GM12878 (cell line): ENCODE data around the gene PRKAR1A. TPM values are rescaled to one million over a fixed set of nuclear protein-coding genes. Genes with fewer than 3 reads are reported as not detected.
A peak's percentile ranks its signal among the peaks of the same experiment; 100 is the strongest.

ENCODE experiments used
- CREM ChIP-seq: IDR thresholded peaks from 2 replicates; pipeline ENCODE4 v1.6.1; 2014; ENCODE audit warnings: antibody characterized with exemption, low read depth
- EGR1 ChIP-seq, 2 experiments: IDR thresholded peaks; 1 replicate in 1 of 2; 2 replicates in 1 of 2; pipeline ENCODE4 v1.6.1; 2011 to 2012; ENCODE audit warnings: low read depth in 2 of 2, low read length in 2 of 2, borderline replicate concordance in 1 of 2, mild to moderate bottlenecking in 1 of 2, moderate library complexity in 1 of 2
- HDAC6 ChIP-seq: fragments of 200-600 bp; sonication (generic); IDR thresholded peaks from one replicate; pipeline ENCODE4 v1.8.0; 2017; ENCODE audit warnings: antibody characterized with exemption; ENCODE audit not compliant: unreplicated experiment
- JUND ChIP-seq: IDR thresholded peaks from 2 replicates; pipeline ENCODE4 v1.6.1; 2012; ENCODE audit warnings: low read depth, mild to moderate bottlenecking, low read length, improper control_type of control experiment, moderate library complexity
- MYB ChIP-seq: fragments of 150-350 bp; IDR thresholded peaks from 2 replicates; pipeline ENCODE4 v1.6.1; 2014; ENCODE audit warnings: mild to moderate bottlenecking, low read depth, low read length, borderline replicate concordance
- RAD51 ChIP-seq: fragments of 450-650 bp; IDR thresholded peaks from 2 replicates; pipeline ENCODE4 v1.6.1; 2016; ENCODE audit warnings: moderate library complexity, mild to moderate bottlenecking, inconsistent platforms
- RELA ChIP-seq: fragments of 450-650 bp; IDR thresholded peaks from 2 replicates; pipeline ENCODE4 v1.8.0; 2014; ENCODE audit warnings: borderline replicate concordance; ENCODE audit not compliant: partially characterized antibody
- SIX5 ChIP-seq: IDR thresholded peaks from 2 replicates; pipeline ENCODE4 v1.6.1; 2011; ENCODE audit warnings: mild to moderate bottlenecking, low read depth, low read length, moderate library complexity; ENCODE audit not compliant: severe bottlenecking
- SUZ12 ChIP-seq: fragments of 200-600 bp; sonication (generic); IDR thresholded peaks from one replicate; pipeline ENCODE4 v1.6.1; 2018; ENCODE audit warnings: antibody characterized with exemption, mild to moderate bottlenecking; ENCODE audit not compliant: unreplicated experiment
- TCF3 ChIP-seq: IDR thresholded peaks from 2 replicates; pipeline ENCODE4 v1.6.1; 2012; ENCODE audit warnings: low read depth, mild to moderate bottlenecking, low read length, borderline replicate concordance; ENCODE audit not compliant: insufficient read depth
- ZNF24 ChIP-seq: fragments of 450-650 bp; IDR thresholded peaks from 2 replicates; pipeline ENCODE4 v1.6.1; 2017; ENCODE audit warnings: antibody characterized with exemption, mild to moderate bottlenecking
- ZNF622 ChIP-seq: fragments of 450-650 bp; IDR thresholded peaks from 2 replicates; pipeline ENCODE4 v1.6.1; 2017; ENCODE audit warnings: mild to moderate bottlenecking, inconsistent platforms
- polyA plus RNA-seq, 11 experiments: library from polyadenylated mRNA; depleted of rRNA in 4 of 11; unstranded in 6 of 11; stranded (reverse) in 5 of 11; fragments of >200 nt; fragmentation: Nextera tagmentation in 4 of 11; fragmentation: Illumina TruSeq in 1 of 11; extraction: Ambion mirVana in 4 of 11; extraction: Trizol in 1 of 11; gene quantifications; 1 replicate in 1 of 11; 2 replicates in 10 of 11; pipeline versions ENCODE4 v1.2.1 to v1.2.3, GENCODE V29; 2011 to 2016; ENCODE audit warnings: inconsistent platforms in 2 of 11, missing spikeins in 2 of 11, low read depth in 1 of 11
- total RNA-seq, 4 experiments: library from RNA; depleted of rRNA in 3 of 4; stranded (reverse); fragments of >200 nt in 3 of 4; fragmentation: Illumina TruSeq in 1 of 4; extraction: Trizol in 1 of 4; gene quantifications; 2 replicates each; pipeline versions ENCODE4 v1.2.1 to v1.2.3, GENCODE V29; 2013 to 2021
- TF ChIP-seq, protein P1 (sequence below): IDR thresholded peaks from 2 replicates; pipeline ENCODE4 v1.6.1; 2012; ENCODE audit warnings: mild to moderate bottlenecking, low read depth, low read length
- TF ChIP-seq, protein P2 (sequence below): fragments of 450-650 bp; conservative IDR thresholded peaks from 2 replicates; pipeline ENCODE4 v1.6.1; 2017; ENCODE audit warnings: mild to moderate bottlenecking, moderate library complexity
- TF ChIP-seq, protein P3 (sequence below): fragments of 450-650 bp; IDR thresholded peaks from 2 replicates; pipeline ENCODE4 v1.6.1; 2017; ENCODE audit warnings: low read depth, mild to moderate bottlenecking, moderate library complexity
- TF ChIP-seq, protein P4 (sequence below): IDR thresholded peaks from 2 replicates; pipeline ENCODE4 v1.6.1; 2011; ENCODE audit warnings: low read depth, low read length, improper control_type of control experiment, borderline replicate concordance
- TF ChIP-seq, protein P5 (sequence below): fragments of 150-350 bp; IDR thresholded peaks from 2 replicates; pipeline ENCODE4 v1.6.1; 2016; ENCODE audit warnings: low read depth, low read length
- TF ChIP-seq, protein P6 (sequence below): IDR thresholded peaks from 2 replicates; pipeline ENCODE4 v1.6.1; 2012; ENCODE audit warnings: low read depth, low read length, improper control_type of control experiment

The PRKAR1A gene
- total and polyA plus RNA-seq, 10 of the 15 experiments (the other 5 are each of a cell fraction or from before 2014, with no cell fraction given), result 29.1 to 200 (median 125) TPM

DNA sequence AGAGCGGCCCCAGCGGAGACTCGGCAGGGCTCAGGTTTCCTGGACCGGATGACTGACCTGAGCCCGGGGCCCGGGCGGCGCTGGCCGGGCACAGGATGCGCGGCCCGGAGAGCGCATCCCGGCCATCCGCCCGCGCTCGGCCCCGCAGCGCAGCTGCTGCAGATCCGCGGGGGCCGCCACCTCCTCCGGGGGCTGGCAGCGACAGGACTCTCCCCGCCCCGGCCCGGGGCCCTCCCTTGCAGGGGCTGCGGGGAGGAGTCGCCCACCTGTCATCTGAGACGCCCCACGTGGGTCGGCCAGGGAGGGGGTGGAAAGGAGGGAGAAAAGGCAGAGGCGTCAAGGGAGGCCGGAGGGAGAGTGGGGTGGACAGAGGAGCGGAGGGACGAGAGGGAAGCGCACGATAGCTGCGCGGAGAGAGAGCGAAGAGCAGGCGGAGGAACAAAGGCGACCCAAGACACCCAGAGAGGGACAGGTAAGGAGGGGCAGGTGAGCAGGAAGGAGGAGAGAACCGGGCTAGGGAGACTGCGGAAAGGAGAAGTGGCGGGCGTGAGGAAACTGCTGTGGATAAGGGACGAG lies 471 bp upstream of the PRKAR1A start (continued):
- TF ChIP-seq, protein P1, sequence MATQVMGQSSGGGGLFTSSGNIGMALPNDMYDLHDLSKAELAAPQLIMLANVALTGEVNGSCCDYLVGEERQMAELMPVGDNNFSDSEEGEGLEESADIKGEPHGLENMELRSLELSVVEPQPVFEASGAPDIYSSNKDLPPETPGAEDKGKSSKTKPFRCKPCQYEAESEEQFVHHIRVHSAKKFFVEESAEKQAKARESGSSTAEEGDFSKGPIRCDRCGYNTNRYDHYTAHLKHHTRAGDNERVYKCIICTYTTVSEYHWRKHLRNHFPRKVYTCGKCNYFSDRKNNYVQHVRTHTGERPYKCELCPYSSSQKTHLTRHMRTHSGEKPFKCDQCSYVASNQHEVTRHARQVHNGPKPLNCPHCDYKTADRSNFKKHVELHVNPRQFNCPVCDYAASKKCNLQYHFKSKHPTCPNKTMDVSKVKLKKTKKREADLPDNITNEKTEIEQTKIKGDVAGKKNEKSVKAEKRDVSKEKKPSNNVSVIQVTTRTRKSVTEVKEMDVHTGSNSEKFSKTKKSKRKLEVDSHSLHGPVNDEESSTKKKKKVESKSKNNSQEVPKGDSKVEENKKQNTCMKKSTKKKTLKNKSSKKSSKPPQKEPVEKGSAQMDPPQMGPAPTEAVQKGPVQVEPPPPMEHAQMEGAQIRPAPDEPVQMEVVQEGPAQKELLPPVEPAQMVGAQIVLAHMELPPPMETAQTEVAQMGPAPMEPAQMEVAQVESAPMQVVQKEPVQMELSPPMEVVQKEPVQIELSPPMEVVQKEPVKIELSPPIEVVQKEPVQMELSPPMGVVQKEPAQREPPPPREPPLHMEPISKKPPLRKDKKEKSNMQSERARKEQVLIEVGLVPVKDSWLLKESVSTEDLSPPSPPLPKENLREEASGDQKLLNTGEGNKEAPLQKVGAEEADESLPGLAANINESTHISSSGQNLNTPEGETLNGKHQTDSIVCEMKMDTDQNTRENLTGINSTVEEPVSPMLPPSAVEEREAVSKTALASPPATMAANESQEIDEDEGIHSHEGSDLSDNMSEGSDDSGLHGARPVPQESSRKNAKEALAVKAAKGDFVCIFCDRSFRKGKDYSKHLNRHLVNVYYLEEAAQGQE, result no peak
- TF ChIP-seq JUND (no peak), ZNF622 (no peak), RAD51 (peak; percentile 88), HDAC6 (no peak), MYB (no peak), TCF3 (peak; percentile 80), SIX5 (no peak), EGR1 (IDR thresholded peaks at IDR 0.05; ENCODE audit: borderline replicate concordance in 1 of 2, low read depth in 2 of 2, low read length in 2 of 2) (peak in 1 of 2 experiments; percentile 45; a peak in 1 of 3 replicates), CREM (no peak), RELA (no peak), ZNF24 (0 out of 2 replicates have a peak, but pooled peaks have one; percentile 37), SUZ12 (no peak)
- TF ChIP-seq, protein P2, sequence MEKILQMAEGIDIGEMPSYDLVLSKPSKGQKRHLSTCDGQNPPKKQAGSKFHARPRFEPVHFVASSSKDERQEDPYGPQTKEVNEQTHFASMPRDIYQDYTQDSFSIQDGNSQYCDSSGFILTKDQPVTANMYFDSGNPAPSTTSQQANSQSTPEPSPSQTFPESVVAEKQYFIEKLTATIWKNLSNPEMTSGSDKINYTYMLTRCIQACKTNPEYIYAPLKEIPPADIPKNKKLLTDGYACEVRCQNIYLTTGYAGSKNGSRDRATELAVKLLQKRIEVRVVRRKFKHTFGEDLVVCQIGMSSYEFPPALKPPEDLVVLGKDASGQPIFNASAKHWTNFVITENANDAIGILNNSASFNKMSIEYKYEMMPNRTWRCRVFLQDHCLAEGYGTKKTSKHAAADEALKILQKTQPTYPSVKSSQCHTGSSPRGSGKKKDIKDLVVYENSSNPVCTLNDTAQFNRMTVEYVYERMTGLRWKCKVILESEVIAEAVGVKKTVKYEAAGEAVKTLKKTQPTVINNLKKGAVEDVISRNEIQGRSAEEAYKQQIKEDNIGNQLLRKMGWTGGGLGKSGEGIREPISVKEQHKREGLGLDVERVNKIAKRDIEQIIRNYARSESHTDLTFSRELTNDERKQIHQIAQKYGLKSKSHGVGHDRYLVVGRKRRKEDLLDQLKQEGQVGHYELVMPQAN, result peak; percentile 87
- TF ChIP-seq, protein P3, sequence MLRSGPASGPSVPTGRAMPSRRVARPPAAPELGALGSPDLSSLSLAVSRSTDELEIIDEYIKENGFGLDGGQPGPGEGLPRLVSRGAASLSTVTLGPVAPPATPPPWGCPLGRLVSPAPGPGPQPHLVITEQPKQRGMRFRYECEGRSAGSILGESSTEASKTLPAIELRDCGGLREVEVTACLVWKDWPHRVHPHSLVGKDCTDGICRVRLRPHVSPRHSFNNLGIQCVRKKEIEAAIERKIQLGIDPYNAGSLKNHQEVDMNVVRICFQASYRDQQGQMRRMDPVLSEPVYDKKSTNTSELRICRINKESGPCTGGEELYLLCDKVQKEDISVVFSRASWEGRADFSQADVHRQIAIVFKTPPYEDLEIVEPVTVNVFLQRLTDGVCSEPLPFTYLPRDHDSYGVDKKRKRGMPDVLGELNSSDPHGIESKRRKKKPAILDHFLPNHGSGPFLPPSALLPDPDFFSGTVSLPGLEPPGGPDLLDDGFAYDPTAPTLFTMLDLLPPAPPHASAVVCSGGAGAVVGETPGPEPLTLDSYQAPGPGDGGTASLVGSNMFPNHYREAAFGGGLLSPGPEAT, result peak; percentile 89
- TF ChIP-seq, protein P4, sequence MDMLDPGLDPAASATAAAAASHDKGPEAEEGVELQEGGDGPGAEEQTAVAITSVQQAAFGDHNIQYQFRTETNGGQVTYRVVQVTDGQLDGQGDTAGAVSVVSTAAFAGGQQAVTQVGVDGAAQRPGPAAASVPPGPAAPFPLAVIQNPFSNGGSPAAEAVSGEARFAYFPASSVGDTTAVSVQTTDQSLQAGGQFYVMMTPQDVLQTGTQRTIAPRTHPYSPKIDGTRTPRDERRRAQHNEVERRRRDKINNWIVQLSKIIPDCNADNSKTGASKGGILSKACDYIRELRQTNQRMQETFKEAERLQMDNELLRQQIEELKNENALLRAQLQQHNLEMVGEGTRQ, result peak; percentile 43
- TF ChIP-seq, protein P5, sequence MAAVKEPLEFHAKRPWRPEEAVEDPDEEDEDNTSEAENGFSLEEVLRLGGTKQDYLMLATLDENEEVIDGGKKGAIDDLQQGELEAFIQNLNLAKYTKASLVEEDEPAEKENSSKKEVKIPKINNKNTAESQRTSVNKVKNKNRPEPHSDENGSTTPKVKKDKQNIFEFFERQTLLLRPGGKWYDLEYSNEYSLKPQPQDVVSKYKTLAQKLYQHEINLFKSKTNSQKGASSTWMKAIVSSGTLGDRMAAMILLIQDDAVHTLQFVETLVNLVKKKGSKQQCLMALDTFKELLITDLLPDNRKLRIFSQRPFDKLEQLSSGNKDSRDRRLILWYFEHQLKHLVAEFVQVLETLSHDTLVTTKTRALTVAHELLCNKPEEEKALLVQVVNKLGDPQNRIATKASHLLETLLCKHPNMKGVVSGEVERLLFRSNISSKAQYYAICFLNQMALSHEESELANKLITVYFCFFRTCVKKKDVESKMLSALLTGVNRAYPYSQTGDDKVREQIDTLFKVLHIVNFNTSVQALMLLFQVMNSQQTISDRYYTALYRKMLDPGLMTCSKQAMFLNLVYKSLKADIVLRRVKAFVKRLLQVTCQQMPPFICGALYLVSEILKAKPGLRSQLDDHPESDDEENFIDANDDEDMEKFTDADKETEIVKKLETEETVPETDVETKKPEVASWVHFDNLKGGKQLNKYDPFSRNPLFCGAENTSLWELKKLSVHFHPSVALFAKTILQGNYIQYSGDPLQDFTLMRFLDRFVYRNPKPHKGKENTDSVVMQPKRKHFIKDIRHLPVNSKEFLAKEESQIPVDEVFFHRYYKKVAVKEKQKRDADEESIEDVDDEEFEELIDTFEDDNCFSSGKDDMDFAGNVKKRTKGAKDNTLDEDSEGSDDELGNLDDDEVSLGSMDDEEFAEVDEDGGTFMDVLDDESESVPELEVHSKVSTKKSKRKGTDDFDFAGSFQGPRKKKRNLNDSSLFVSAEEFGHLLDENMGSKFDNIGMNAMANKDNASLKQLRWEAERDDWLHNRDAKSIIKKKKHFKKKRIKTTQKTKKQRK, result no peak
- TF ChIP-seq, protein P6, sequence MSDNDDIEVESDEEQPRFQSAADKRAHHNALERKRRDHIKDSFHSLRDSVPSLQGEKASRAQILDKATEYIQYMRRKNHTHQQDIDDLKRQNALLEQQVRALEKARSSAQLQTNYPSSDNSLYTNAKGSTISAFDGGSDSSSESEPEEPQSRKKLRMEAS, result no peak
